DOHH2 (cell line): Measurements from ENCODE around the gene RNF169.

Experiments used
- H3F3A ChIP-seq: fragments of 200-600 bp; sonication (generic), shearing (Covaris generic); 2 replicates; pipeline ENCODE4 v1.6.0; 2016; ENCODE audit warnings: antibody characterized with exemption, mild to moderate bottlenecking; ENCODE audit not compliant: control insufficient read depth, insufficient read depth
- H3K27ac ChIP-seq: fragments of 200-600 bp; sonication (generic); 2 replicates; pipeline ENCODE4 v1.5.1; 2014; ENCODE audit warnings: low read depth, mild to moderate bottlenecking, low read length, moderate library complexity
- H3K27me3 ChIP-seq: fragments of 200-600 bp; sonication (generic); 2 replicates; pipeline ENCODE4 v1.6.1; 2014; ENCODE audit warnings: mild to moderate bottlenecking, low read length, mixed read lengths; ENCODE audit not compliant: control insufficient read depth
- H3K36me3 ChIP-seq: fragments of 200-600 bp; sonication (generic); 2 replicates; pipeline ENCODE4 v1.6.1; 2014; ENCODE audit warnings: mild to moderate bottlenecking, low read length, moderate library complexity, mixed read lengths; ENCODE audit not compliant: control insufficient read depth
- H3K4me1 ChIP-seq: fragments of 200-600 bp; sonication (generic); 2 replicates; pipeline ENCODE4 v1.6.1; 2014; ENCODE audit warnings: mild to moderate bottlenecking, low read length, mixed read lengths; ENCODE audit not compliant: control insufficient read depth
- H3K4me2 ChIP-seq: fragments of 200-600 bp; sonication (generic); 2 replicates; pipeline ENCODE4 v1.6.0; 2014; ENCODE audit warnings: mild to moderate bottlenecking, low read length, moderate library complexity
- H3K4me3 ChIP-seq: fragments of 200-600 bp; sonication (generic); 2 replicates; pipeline ENCODE4 v1.5.1; 2014; ENCODE audit warnings: mild to moderate bottlenecking, low read length, mixed read lengths
- H3K79me2 ChIP-seq: fragments of 200-600 bp; sonication (generic); 2 replicates; pipeline ENCODE4 v1.6.1; 2014; ENCODE audit warnings: mild to moderate bottlenecking, low read length, mixed read lengths; ENCODE audit not compliant: control insufficient read depth
- H3K9me2 ChIP-seq: fragments of 200-600 bp; sonication (generic); replicated peaks from 2 replicates; pipeline ENCODE4 v1.6.1; 2014; ENCODE audit warnings: mild to moderate bottlenecking, low read length, mixed read lengths; ENCODE audit not compliant: control insufficient read depth
- H3K9me3 ChIP-seq: fragments of 200-600 bp; sonication (generic); 2 replicates; pipeline ENCODE4 v1.6.1; 2014; ENCODE audit warnings: antibody characterized with exemption, low read length, mixed read lengths; ENCODE audit not compliant: control insufficient read depth, insufficient read depth
- H4K20me1 ChIP-seq: fragments of 200-600 bp; sonication (generic); 2 replicates; pipeline ENCODE4 v1.6.0; 2014; ENCODE audit warnings: low read depth, mild to moderate bottlenecking, antibody characterized with exemption, low read length, moderate library complexity; ENCODE audit not compliant: control insufficient read depth, insufficient read depth
- EZH2phosphoT487 ChIP-seq: fragments of 200-600 bp; sonication (generic); IDR thresholded peaks from 2 replicates; pipeline ENCODE4 v1.6.1; 2017; ENCODE audit warnings: borderline replicate concordance, mild to moderate bottlenecking, antibody characterized with exemption, low read length, moderate library complexity, mixed read lengths
- TF ChIP-seq, protein P1 (sequence below): fragments of 200-600 bp; sonication (generic); IDR thresholded peaks from one replicate; pipeline ENCODE4 v1.5.1; 2014; ENCODE audit warnings: antibody characterized with exemption, mild to moderate bottlenecking, low read depth, low read length; ENCODE audit not compliant: poor library complexity, severe bottlenecking

RNF169 gene

GRCh38 chr11:74780248-74781005 is 31.8 kb downstream of the RNF169 start:
- Histone ChIP-seq H3K4me1 (peaks cover 30% of the 10 kb centered on the region), H3K36me3 (no peaks in the 10 kb centered on the region), H3K9me2 (no peaks in the 10 kb centered on the region), H3K4me3 (no peak overlapping the region), H3K79me2 (peaks cover 93% of the 10 kb centered on the region), H3K27me3 (no peaks in the 10 kb centered on the region), H3F3A (peaks cover 5% of the 10 kb centered on the region), H3K27ac (no peak overlapping the region), H3K4me2 (no peak overlapping the region), H3K9me3 (no peaks in the 10 kb centered on the region), H4K20me1 (peaks cover 13% of the 10 kb centered on the region; the same call in 1 of the 2 replicates)
- no peak for TF ChIP-seq EZH2phosphoT487
- TF ChIP-seq, protein P1, sequence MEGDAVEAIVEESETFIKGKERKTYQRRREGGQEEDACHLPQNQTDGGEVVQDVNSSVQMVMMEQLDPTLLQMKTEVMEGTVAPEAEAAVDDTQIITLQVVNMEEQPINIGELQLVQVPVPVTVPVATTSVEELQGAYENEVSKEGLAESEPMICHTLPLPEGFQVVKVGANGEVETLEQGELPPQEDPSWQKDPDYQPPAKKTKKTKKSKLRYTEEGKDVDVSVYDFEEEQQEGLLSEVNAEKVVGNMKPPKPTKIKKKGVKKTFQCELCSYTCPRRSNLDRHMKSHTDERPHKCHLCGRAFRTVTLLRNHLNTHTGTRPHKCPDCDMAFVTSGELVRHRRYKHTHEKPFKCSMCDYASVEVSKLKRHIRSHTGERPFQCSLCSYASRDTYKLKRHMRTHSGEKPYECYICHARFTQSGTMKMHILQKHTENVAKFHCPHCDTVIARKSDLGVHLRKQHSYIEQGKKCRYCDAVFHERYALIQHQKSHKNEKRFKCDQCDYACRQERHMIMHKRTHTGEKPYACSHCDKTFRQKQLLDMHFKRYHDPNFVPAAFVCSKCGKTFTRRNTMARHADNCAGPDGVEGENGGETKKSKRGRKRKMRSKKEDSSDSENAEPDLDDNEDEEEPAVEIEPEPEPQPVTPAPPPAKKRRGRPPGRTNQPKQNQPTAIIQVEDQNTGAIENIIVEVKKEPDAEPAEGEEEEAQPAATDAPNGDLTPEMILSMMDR = no peak

DNA sequence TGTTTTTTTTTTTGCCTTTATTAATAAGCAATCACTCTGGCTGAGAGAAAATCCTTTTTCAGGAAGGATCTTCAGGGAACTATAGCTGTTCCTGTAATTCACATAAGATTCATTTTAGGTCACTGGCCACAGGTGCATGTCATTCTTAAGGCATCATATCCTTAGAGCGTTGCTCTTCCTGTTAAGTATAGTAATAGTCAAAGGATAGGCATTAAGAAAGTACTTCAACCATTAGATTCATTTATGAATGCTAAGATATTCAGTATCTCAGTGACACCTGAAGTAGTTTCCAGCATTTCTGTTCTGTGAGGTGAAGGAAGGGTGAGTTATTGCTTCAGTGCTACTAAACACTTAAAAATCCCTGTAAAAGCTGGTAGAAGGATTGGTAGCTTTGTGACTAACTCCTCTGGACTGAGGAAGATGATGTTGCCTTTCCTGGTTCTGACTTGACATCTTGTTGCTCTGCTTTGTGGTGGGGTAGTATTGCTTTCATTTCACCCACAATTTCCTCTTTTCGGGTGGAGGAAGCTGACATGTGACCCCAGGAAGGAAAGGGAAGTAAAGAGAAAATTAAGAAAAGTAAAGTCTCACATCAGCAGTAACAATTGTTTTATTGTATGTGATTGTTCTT is 34.7 kb downstream of the RNF169 start:
- H3K36me3 ChIP-seq = no peaks in the 10 kb centered on the region; the same call in 1 of the 2 replicates
- peak overlapping the region; percentile 58 for H3K4me3 ChIP-seq
- H3K27me3 ChIP-seq = no peaks in the 10 kb centered on the region
- H3K79me2 ChIP-seq = peaks cover 88% of the 10 kb centered on the region
- no peaks in the 10 kb centered on the region for H3K9me2 ChIP-seq
- H3K4me1 ChIP-seq = peaks cover 30% of the 10 kb centered on the region
- H3K9me3 ChIP-seq = no peaks in the 10 kb centered on the region
- peak overlapping the region; percentile 56 for H3K27ac ChIP-seq
- peaks cover 13% of the 10 kb centered on the region; the same call in 1 of the 2 replicates for H4K20me1 ChIP-seq
- TF ChIP-seq, protein P1 = no peak
- TF ChIP-seq EZH2phosphoT487 = no peak
- peak overlapping the region; percentile 72 for H3K4me2 ChIP-seq
- peaks cover 5% of the 10 kb centered on the region for H3F3A ChIP-seq

DNA sequence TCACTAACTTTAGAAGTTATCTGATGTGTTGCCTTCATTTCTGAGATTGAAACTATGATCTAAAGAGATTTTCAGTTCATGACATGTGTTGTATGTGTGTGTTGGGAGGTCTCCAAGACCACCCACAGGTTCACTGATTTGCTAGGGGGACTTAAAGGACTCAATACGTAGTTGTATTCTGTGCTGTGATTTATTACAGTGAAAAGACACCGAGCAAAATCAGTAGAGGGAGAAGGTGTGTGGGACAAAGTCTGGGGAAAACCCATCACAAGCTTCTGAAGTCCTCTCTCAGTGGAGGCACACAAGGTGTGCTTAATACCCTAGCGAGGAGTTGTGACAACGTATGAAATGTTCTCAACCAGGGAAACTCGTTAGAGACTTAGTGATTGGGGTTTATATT is 35.6 kb downstream of the RNF169 start:
- H4K20me1 ChIP-seq = peaks cover 13% of the 10 kb centered on the region; the same call in 1 of the 2 replicates

More for the DNA sequence above, 35.6 kb downstream of the RNF169 start:
- Histone ChIP-seq H3K36me3 (peaks cover 4% of the 10 kb centered on the region; the same call in 1 of the 2 replicates), H3F3A (peaks cover 5% of the 10 kb centered on the region), H3K27ac (peak overlapping the region; percentile 56; the same call in 1 of the 2 replicates), H3K9me3 (no peaks in the 10 kb centered on the region), H3K4me1 (peaks cover 30% of the 10 kb centered on the region), H3K9me2 (no peaks in the 10 kb centered on the region), H3K4me2 (peak overlapping the region; percentile 72), H3K79me2 (peaks cover 79% of the 10 kb centered on the region), H3K27me3 (no peaks in the 10 kb centered on the region), H3K4me3 (peak overlapping the region; percentile 19; the same call in 1 of the 2 replicates)
- TF ChIP-seq EZH2phosphoT487 = no peak
- TF ChIP-seq, protein P1 = no peak
